ENCODE data around the gene SLAMF8.

The SLAMF8 gene

DNA sequence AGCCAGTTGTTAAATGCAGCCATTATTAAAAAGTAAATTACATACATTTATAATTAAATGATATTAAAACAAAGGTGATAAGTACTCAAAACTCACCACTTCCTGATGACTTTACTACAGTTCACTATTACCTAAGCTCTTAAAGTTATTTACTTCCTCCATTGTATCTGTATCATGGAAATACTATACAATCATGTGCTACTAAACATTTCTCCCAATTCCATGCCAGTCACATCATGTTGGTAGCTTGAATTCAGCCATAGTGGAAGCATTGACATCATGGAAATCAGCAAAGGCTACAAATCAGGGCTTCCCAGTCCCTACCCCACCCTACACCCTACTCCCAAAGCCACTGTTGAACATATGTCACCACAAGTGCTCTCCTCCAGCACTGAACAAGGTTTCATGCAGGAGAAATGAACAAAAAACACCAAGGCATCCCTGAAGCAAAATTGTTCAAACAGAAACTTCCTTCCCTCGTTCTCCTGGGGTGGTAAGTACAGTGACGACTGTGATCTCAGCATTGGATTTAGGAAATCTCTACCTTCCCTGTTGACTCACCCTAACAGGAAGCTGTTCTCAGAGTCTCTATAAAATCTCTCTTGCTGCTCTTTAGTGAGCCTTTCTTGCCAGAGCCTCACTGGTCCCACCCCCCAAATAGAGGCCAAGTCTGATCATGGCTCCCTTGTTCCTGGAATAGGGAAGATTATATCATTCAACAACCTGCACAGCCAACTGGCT, 23.1 kb downstream of the SLAMF8 start:
- DNase-seq = no peak

DNA sequence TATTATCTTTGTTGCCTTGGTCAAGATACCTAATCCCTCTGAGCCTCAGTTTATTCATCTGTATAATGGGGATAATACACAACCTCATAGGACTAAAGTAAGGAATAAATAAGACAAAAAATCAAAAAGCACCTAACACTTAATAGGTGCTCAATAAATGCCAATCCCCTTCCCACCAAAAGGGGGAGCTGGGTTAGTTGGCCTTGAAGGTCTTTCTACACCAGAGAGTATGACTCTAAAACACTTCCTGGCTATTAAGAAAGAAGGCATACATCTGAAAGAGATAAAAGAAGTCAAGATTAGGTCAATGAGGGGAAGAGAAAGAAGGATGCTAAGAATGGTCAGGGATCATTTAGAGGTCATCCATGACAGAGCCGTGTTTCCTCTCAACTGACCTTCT, 24.7 kb downstream of the SLAMF8 start:
- peak in 1 of 5 experiments; percentile 46 for DNase-seq

- DNase-seq = no peak
These were observed 26.9 kb downstream of the SLAMF8 start for GRCh38 chr1:159853417-159854115.

DNA sequence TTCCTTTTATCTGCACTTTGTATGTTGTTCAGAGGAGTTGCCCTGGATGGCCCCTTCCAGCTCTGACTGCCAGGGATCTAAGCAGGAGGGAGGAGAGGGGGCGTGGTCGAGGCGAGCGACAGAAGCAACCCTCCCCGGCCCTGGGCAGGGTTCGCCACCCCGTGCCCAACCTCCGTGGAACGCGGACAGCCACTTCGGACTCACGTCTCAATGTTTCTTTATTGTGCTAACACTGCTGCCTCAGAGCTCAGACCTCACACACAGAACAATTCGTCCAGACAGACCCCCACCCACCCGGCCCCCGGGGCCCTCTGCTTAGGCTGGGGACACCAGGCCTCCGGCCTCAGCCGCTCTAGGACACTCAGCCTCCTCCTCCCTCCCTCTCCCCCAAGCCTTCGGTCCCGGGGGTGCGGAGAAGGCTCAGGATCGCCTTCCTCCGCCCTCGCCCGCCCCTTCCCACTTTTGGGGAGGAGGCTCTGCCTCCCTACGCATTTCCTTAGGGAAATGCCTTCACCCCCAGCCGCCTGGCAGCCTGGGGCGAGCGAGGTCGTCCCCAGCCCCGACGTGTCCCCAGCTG, 27.5 kb downstream of the SLAMF8 start:
- DNase-seq = peak in 1 of 5 experiments; percentile 34

- peak; percentile 27 to 94 (median 65) for DNase-seq
These were observed 28.1 kb downstream of the SLAMF8 start for GRCh38 chr1:159854693-159855192.

DNA sequence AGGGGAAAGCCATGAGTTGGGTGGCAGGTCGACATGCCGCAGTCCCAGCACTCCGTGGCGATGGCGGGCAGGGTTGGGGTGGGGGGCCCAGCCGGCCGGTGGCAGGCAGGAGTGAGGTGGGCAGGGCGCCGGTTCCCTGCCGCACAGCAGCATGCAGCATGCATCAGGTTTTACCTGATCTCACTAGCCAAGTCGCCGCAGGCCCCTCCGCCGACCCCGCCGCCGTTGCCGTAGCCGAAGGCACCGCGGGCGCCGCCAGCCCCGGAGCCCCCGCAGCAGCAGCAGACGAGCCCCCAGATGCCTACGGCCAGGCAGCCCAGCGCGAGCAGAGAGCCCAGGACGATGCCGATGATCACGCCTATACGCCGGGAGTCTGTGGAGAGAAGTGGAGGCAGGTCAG, 29.0 kb downstream of the SLAMF8 start:
- no peak for DNase-seq

DNA sequence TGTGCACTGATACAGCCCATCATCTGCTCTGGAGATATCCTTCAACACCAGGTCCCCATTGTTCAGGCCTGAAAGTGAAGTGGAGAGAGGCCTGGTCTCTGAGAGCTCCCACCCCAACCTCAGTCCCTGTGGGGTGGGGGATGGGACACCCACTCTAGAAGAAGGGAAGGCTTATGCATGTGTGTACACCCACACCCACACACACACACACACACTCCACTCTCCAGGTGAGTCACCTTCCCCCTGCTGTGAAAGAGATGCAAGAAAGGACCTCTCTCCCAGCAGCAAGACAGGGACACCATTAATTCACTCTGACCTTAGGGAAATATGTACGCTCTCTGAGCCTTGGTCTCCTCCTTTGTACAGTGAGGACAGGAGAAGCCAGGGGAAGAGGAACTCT, 29.9 kb downstream of the SLAMF8 start:
- DNase-seq = no peak

GRCh38 chr1:159857889-159858288, 31.2 kb downstream of the SLAMF8 start:
- no peak for DNase-seq

- DNase-seq = no peak
These were observed 33.2 kb downstream of the SLAMF8 start for GRCh38 chr1:159859767-159860322.

DNA sequence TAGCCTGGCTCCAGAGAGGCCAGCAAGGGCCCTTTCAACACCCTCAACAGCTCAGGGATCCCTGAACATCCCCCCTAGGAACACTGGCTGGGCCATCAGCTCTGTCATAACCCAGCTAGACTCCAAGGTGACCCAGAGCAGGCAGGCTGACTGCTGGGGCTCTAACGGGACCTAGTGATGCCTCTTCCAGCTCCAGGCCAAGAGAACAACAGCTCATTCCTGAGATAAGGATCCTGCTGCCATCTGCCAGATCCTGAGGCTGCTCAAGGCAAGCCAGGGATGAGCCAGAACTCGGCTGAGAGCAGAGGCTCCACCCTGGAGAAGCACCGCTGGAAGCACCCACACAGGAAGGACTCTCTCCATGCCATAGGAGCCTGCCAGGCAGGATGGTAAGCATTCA, 33.8 kb downstream of the SLAMF8 start:
- DNase-seq = no peak

DNA sequence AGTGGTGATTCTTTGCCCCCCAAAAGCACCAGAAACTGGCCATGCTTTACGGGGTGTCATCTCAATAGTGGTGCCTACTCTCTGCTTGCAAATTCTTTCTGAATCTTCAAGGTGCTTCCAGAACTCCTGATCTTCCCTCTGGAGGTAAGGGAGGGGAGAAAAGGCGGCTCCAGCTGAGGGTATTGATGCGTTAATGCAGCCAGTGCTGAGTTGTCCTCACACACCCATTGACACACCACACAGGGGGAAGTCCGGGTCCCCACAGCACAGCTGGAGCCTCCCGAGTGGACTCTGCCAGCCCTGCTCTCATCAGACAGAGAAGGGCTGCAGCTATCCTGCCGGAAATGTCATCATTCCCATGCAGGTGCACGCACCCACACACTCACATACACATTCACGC, 34.5 kb downstream of the SLAMF8 start:
- no peak for DNase-seq

DNA sequence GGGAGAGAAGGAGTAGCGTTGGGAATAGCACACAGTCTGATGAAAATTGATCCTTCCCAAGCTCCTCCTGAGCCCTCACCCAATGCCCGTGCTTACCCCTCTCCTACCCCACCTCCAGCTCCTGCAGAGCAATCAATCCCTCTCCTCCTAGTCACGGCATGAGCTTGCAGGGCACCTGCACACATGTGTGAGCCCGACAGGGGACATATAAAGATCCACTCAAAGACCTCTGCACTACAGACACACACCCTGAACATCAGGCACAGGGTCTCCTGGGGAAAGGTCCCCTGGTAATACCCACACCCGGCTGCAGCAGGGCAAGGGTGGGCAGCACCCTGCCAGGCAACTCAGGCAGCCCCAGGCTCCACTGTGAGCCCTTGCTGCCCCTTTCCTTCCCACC, 35.4 kb downstream of the SLAMF8 start:
- DNase-seq = no peak

DNA sequence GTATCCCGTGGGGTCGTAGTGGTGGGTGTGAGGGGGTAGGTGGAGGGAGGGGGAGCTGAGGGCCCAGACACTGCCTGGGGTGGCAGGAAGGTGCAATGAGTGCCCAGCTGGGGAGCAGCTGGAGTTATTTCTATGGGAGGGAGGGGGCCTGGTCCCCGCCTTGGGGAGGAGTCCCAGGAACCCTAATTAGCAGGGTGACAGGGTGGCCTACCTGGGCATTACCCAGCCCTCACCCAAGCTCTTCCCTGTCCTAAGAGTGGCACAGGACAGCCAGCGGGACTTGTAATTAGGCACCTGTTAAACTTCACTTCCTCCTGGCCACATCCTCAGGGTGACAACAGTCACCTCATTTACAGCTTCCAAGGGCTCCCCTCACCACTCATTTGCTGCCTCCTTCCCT, 35.9 kb downstream of the SLAMF8 start, which contains the start of gene VSIG8:
Gene VSIG8 (minus strand): TSS at position 101 of the 400 bp plus-strand sequence. CDS start 136 bp downstream, outside the sequence.
- no peak for DNase-seq

GRCh38 chr1:159864262-159864661, 37.6 kb downstream of the SLAMF8 start:
- DNase-seq = no peak

GRCh38 chr1:159866066-159866465, 39.4 kb downstream of the SLAMF8 start:
- DNase-seq = no peak

- no peak for DNase-seq
These were observed 40.4 kb downstream of the SLAMF8 start for GRCh38 chr1:159866905-159867663.

DNA sequence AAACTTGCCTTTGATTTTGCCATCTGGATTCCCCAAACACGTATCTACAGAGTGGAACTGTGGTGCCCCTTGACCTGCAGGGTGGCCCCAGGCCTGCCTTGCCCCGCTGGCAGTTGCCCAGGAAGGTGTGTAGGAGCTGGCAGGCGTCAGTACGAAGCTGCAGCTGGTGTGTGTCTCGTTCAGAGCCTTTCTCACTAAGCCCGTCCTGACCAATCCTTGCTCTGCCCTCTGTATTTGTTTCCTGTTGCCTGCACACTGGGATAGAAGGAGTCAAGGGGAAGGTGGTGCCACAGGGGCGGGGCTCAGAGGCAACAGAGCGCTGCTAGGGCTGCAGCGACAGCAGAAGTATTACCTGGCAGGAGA, 41.0 kb downstream of the SLAMF8 start:
- no peak for DNase-seq

- DNase-seq = no peak
These were observed 42.1 kb downstream of the SLAMF8 start for GRCh38 chr1:159868766-159869165.

DNA sequence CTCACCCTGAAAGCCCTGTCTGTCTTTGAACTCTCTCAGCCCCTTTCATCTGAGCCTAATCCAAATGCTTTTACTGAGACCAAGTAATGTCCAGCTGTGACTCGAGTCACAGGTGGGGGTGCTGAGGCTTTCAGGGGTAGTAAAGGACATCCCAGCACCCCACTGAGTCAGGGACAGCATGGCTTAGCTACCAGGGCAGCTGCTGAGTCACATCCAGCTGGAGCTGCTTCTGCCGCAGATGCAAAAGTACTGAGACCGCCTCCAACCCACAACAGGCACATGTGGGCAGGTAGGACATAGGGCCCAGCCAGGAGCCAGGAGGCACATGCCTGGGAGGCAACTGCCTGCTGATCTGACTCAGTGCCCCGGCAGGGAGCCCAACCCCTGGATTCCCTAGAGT, 42.5 kb downstream of the SLAMF8 start:
- peak in 1 of 5 experiments; percentile 52 for DNase-seq

DNA sequence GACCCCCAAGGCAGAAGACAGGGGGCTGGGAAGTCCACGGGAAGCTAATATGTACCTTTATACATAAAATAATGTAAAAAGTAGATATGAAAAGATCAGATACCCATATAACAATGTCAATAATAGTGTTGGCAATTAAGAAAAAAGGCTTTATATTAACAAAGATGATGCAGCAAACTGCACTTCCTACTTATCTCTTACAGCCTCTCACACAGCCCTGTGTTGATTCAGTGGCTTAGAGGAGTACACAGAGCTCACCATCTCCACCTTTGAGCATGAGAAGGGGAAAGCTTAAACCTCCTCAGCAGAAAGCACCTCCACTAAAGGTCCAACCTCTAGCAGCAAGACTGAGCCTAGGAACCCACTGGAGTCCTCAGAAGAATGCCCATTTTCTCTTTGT, 42.9 kb downstream of the SLAMF8 start:
- DNase-seq = no peak

DNA sequence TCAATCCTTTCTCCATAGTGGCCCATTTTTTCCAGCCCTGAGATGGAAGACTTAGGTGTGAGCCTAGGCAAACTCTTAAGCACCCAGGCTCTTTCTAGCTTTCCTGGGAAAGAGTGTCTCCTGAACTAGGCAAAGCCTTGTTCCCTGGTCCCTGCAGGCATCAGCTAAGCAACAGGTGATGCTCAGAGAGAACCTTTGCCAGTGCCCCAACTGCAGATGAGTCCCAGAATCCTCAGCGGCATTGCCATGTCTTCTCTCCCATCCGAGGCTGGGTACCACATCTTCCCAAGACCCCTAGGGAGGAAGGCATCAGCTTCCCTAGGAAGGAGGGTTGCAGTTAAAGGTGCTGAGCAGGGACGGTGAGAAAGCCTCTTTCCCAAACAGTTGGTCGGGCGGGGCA, 44.0 kb downstream of the SLAMF8 start:
- DNase-seq = no peak

DNA sequence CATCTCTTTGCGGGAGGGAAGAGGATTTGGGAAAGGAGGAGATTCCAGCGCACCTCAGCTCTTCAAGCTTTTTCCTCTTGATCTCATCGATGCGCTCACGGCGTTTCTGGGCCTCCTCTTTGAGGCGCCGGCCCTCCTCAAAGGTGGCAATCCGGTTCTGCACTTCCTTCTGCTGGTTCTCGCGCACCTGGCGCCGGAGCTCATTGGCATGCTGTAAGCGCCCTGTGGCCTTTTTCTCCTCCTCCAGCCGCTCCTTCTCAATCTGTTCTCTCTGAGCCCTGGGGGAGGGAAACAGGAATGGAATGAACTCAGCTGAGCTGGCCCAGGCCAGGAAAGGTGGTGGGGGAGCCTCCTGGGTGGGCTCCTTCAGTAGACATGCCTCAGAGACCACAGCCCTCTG, 46.2 kb downstream of the SLAMF8 start:
- no peak for DNase-seq

Data from T-helper 2 cell (primary cell).